ENCODE data around the gene IKBIP.

The IKBIP gene

GRCh38 chr12:98671459-98671858 lies 26.9 kb upstream of the IKBIP start (continued):
- TF ChIP-seq PATZ1 (CRISPR knock-in tag; IDR thresholded peaks at IDR 0.05; ENCODE audit: borderline replicate concordance) (no peak), CSDC2 (CRISPR knock-in tag; IDR thresholded peaks at IDR 0.05) (no peak), ZFP30 (CRISPR knock-in tag; IDR thresholded peaks at IDR 0.05) (no peak), ZNF70 (CRISPR knock-in tag; IDR thresholded peaks at IDR 0.05) (no peak)

- TF ChIP-seq, protein P1, sequence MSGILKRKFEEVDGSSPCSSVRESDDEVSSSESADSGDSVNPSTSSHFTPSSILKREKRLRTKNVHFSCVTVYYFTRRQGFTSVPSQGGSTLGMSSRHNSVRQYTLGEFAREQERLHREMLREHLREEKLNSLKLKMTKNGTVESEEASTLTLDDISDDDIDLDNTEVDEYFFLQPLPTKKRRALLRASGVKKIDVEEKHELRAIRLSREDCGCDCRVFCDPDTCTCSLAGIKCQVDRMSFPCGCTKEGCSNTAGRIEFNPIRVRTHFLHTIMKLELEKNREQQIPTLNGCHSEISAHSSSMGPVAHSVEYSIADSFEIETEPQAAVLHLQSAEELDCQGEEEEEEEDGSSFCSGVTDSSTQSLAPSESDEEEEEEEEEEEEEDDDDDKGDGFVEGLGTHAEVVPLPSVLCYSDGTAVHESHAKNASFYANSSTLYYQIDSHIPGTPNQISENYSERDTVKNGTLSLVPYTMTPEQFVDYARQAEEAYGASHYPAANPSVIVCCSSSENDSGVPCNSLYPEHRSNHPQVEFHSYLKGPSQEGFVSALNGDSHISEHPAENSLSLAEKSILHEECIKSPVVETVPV (CRISPR knock-in tag; IDR thresholded peaks at IDR 0.05): no peak
- no peak for TF ChIP-seq CREB5 (CRISPR knock-in tag; IDR thresholded peaks at IDR 0.05; ENCODE audit: low read depth)
- TF ChIP-seq CSDC2 (CRISPR knock-in tag; IDR thresholded peaks at IDR 0.05): no peak
- TF ChIP-seq GLIS3 (CRISPR knock-in tag; IDR thresholded peaks at IDR 0.05): no peak
- TF ChIP-seq OSR1 (CRISPR knock-in tag; IDR thresholded peaks at IDR 0.05): no peak
- no peak for TF ChIP-seq TSHZ2 (CRISPR knock-in tag; IDR thresholded peaks at IDR 0.05)
- TF ChIP-seq ZNF8 (CRISPR knock-in tag; IDR thresholded peaks at IDR 0.05): no peak
- TF ChIP-seq ARNTL (CRISPR knock-in tag; IDR thresholded peaks at IDR 0.05; ENCODE audit: borderline replicate concordance, low read depth): no peak
- TF ChIP-seq RARB (CRISPR knock-in tag; IDR thresholded peaks at IDR 0.05): no peak
- no peak for TF ChIP-seq ZC3H10 (CRISPR knock-in tag; IDR thresholded peaks at IDR 0.05)
- no peak for TF ChIP-seq ZFP30 (CRISPR knock-in tag; IDR thresholded peaks at IDR 0.05)
- no peak for TF ChIP-seq ZNF565 (CRISPR knock-in tag; conservative IDR thresholded peaks at IDR 0.05; ENCODE audit: low read depth)
- no peak for TF ChIP-seq BACH2 (CRISPR knock-in tag; IDR thresholded peaks at IDR 0.05; ENCODE audit: borderline replicate concordance)
- no peak for TF ChIP-seq ZFP3 (CRISPR knock-in tag; IDR thresholded peaks at IDR 0.05)
- no peak for ATAC-seq
These were observed 25.2 kb upstream of the IKBIP start for GRCh38 chr12:98669751-98670150.

GRCh38 chr12:98660521-98660920 lies 15.9 kb upstream of the IKBIP start:
- no peak for ATAC-seq

More at GRCh38 chr12:98660521-98660920, 15.9 kb upstream of the IKBIP start:
- TF ChIP-seq ARNTL (CRISPR knock-in tag; IDR thresholded peaks at IDR 0.05; ENCODE audit: borderline replicate concordance, low read depth) (no peak), TCF4 (CRISPR knock-in tag; IDR thresholded peaks at IDR 0.05; ENCODE audit: borderline replicate concordance) (no peak), TOX (CRISPR knock-in tag; IDR thresholded peaks at IDR 0.05; ENCODE audit: borderline replicate concordance) (no peak), OSR1 (CRISPR knock-in tag; IDR thresholded peaks at IDR 0.05) (no peak), ISL1 (CRISPR knock-in tag; IDR thresholded peaks at IDR 0.05) (no peak), GLIS3 (CRISPR knock-in tag; IDR thresholded peaks at IDR 0.05) (no peak), ZFP30 (CRISPR knock-in tag; IDR thresholded peaks at IDR 0.05) (no peak), ESRRG (CRISPR knock-in tag; IDR thresholded peaks at IDR 0.05) (no peak), PATZ1 (CRISPR knock-in tag; IDR thresholded peaks at IDR 0.05; ENCODE audit: borderline replicate concordance) (no peak), TSHZ2 (CRISPR knock-in tag; IDR thresholded peaks at IDR 0.05) (no peak), RARB (CRISPR knock-in tag; IDR thresholded peaks at IDR 0.05) (no peak), ZFP3 (CRISPR knock-in tag; IDR thresholded peaks at IDR 0.05) (no peak), PPARA (CRISPR knock-in tag; IDR thresholded peaks at IDR 0.05; ENCODE audit: borderline replicate concordance) (no peak)

All from SK-N-SH treated with all-trans-retinoic acid at 6 μM for 48 hours (cell line).